Activated CD8-positive, alpha-beta memory T cell treated with anti-CD3 and anti-CD28 coated beads, Interleukin-2, amount 50 U/mL, for 1 hour (primary cell): ENCODE results near the gene MANF.
"Not testable (repeated sequence)": the region's sequence is repeated elsewhere in the genome, so short reads cannot be mapped to it uniquely, and the experiment has no call there.

Experiments
- DNase-seq: peaks from one replicate; pipeline ENCODE4 v3.0.0-alpha.2; 2020; ENCODE audit errors: extremely low read depth

MANF gene

DNA sequence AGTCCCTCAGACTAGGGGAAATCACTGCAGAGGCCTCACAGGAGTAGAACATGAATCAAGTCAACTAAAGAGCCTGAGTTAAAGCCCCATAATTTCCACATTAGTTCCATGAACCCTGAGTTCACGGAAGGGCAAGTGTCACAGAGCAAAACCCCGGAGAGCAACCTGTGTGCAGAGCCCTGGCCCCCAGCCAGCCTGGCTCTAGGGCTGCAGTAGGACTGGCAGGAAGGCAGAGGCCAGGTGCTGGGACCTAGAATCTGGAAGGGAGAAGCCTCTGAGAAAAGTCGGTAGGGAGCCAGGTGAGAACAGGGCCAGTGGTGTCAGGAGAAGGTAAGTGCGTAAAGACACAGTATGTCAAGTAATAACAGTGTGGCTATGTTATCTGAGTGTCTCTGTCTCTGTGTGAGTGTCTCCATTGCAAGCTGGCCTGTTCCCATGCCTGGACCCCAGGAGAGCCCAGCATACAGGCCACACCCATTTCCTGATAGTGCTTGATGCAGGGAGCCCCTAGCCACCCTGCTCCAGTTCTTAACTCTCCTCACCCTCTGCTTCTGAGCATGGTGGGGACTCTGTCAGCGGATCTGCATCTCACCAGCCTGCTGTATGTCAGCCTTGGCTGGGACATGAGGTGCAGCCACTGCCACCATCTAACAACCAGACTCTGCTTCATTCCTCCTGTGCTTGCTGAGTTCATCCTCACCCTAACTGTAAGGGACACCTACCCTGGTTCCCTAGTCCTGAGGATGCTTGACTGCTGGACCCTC, 11.3 kb upstream of the MANF start:
- DNase-seq = no peak

DNA sequence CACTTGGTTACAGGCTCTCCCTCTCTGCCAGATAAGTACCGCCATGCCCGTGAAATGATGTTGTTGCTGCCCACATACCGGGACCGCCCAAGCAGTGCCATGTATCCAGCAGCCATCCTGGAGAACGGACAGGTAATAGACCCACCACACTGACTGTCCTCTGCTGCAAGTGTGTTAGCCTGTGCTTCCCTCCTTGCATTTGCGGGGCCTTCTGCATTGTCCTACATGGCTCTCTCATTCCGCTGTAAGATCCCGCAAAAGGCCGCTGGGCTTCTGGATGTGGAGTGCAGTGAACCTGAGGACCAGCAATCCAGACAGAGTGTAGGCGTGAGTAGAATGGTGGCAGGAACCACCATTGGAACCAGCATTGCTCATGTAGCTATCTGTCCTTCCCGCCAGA, 10.6 kb upstream of the MANF start:
- no peak for DNase-seq

DNA sequence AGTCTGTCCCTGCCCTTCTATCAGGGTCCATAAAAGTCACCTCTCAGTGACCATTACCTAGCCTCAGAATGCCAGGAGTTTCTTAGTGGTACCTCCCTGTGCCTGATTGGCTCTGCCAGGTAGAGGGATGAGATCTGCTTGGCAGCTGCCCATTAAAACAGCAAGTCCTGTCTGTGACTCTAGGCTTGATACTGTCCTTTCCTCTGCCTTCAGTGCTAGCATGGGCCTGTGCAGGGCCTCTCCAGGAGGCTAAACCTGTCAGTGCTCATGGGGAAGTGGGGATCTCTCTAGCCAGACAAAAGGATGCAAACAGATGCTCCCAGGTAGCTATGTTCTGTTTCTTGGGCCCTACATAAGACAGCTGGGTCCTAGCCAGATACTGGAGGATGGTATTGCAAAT, 10.0 kb upstream of the MANF start:
- DNase-seq = no peak

DNA sequence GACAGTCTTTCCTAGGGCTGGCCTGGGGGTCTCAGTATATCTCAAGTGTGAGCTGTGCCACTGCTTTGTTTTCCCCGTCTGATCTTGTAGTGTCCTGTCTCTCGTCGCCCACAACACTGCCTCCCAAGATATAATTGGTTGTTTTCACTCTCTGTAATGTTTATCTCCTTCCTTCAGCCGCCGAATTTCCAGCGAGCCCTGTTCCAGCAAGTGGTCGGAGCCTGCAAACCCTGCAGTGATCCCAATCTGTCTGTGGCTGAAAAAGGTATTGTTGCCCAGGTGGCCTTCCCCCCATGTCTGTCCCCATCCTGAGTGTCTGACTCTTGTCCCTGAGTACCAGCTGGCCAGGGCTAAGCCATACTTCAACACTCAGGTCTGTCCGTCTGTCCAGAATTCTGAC, 9.5 kb upstream of the MANF start:
- DNase-seq = no peak

DNA sequence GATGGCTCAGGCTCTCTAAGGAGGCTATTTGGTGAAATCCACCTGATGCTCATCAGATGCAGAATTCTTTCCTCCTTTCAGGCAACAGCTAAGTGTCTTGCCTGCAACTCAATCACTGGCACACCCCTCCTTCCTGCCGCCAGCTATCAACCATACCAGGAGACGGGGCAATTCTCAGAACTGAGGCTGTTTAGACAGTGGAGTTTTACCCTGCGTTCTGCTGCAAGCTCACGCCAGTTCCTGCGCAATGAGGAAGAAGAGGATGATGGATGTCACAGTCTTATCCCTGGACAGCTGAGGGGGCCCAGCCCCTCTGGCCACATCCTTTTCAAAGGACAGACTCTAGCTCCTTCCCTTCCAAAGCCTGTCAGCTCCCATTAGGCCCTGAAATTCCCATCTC, 7.0 kb upstream of the MANF start:
- DNase-seq = no peak

DNA sequence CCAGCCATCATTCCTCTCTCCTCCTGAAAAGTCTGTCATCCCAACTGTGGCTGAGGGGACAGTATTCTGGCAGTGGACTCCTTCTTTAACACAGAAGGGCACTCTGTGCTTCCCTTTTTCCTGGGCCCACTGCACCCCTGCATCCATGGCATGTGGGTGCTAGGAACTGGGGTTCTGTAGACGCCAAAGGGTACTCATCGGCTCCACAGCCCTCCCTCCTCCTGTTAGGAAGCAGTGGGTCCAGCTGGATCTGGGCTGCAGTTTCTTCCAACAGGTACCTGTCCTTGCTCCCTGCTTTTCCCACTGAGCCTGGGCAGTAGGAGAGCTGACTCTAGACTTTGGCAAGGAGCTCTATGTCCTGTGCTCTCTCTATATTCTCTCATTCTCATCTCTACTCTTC, 6.4 kb upstream of the MANF start:
- no peak for DNase-seq

DNA sequence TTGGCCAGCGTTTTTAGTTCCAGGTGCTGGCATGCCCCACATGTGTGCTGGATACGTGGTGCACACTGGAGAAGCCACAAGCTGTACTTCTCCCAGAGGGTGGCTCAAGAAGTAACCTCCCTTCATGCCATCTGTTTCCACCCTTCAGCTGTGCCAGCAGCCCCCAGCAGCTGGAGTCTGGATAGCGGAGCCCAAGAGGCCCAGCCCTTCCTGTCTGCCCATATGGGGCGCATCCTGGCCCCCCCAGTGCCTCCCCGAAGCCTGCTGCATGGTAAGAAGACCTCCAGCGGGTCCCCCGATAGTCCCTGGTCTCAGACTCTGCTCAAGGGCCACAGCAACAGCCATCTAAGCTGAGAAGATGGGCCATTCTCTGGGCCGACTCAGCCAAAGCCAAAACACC, 5.8 kb upstream of the MANF start:
- DNase-seq = no peak

DNA sequence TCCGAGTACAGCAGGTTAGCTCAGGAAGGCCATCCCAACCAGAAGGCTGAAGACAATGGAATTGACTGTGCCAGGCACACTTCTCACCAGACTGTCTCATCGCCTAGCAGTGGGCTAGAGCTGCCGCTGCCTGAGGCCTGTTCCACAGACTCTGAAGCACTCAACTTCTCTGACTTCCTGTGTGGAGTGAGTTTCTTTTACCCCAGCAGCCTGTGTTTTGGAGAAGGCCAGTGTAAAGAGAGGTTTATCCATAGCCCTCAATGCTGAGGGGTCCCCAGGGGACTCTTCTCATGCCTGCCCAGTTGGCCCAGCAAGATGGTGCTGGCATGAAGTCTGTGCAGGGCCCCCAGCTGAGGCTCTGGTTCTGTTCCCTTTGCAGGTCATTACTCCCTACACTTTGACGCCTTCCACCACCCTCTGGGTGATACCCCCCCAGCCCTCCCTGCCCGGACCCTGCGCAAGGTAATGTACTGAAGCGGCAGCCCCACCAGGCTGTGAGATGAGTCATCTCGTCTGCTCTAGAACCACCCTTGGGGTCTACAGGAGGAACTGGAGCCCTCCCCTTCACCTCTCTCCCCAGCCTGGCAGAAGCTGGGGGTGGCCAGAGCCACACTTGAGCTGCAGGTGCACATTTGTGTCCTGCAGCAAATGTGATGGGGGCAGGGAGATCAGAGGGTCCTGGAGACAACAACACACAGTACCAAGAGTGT, 5.2 kb upstream of the MANF start:
- DNase-seq = no peak

DNA sequence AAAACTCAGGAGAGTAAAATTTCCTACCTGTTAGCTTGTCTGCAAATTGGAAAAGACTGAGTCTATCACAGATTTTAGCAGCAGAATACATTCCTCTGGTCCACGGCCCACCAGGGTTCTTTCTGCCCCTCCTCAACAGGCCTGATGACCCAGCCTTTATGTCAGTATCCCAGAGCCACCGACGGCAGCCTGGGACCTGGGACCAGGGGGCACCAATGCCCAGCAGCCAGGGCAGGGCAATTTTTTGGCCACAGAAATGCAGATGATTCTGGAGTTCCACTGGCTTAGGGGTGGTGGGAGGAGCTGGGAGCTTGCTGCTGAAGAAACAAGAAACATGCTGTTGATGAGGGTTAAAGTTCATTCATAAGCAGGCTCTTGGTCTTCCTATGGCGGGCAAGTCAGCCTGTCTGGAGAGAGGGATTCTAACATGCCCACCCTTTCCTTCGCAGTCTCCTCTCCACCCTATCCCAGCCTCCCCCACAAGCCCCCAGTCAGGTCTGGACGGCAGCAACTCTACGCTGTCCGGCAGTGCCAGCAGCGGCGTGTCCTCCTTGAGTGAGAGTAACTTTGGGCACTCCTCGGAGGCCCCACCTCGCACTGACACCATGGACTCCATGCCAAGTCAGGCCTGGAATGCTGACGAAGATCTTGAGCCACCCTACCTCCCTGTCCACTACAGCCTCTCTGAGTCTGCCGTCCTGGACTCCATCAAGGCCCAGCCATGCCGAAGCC, 4.3 kb upstream of the MANF start:
- no peak for DNase-seq

DNA sequence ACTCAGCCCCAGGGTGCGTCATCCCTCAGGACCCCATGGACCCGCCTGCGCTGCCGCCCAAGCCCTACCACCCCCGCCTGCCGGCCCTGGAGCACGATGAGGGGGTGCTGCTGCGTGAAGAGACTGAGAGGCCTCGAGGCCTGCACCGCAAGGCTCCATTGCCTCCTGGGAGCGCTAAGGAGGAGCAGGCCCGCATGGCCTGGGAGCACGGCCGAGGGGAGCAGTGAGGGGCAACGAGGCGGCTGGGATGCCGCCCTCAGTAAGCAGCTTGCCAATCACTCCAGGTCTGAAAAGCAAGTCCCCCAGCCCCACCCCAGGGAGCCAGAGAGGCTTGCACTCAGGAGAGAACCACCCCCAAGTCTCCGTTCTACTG, 3.8 kb upstream of the MANF start:
- DNase-seq = no peak

DNA sequence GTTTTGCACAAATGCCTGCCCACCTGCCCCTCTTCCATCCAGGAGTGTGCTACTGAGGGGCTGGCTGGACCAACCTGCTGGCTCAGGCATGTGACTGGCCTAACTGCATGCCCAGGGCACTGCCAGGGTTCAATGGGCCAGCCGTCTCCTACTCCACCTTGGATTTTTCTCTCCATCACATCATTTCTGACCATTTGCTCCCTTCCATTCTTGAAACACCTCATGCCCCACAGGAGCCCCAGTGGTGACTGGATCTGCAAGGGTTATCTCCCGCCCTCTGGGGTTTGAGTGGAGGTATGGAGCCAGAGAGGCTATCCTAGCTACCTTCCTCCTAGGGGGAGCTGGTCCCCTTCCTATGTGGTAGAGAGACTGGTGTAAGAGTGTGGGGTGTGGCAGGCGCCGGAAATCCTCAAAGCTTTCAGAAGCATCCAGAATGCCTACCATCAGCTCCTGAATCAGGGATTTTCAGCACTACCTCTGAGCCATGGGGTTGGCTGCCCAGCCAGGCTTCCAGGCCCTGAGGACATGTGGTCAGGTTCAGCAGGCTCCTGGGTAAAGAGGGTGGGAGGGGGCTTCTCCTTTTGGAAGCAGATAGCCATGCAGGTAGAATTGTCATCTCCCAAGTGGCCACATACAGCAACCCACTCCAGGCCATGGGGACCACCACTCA, 2.9 kb upstream of the MANF start:
- DNase-seq = no peak

DNA sequence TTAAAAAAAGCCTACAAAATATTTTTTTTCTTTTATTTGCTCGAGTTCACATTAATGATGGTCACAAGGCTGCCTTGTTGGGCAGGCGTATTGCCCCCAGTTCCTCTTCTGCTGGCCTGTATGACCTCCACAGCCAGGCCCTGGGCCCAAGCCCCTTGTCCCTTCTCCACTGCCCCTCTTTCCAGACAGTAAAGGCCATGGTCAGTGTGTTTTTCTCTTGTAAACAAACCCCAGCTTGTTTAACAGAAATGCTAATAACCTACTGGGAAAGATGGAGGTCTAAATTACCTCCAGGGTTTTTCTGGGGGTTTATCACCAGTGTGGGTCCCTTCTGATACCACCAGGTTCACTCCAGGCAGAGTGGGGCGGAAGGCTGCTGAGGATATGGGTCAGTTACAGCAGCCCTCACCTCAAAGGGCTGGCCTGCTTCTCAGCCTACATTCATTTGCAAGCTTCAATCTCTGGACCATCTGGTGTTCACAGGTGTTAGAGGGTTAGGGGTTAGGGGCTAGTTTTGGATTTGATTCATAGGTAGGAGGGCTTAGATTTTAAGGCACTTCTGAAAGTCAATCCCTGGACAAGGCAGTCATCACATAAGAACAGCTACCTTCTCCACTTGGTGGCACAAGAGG, 2.0 kb upstream of the MANF start:
- no peak for DNase-seq

DNA sequence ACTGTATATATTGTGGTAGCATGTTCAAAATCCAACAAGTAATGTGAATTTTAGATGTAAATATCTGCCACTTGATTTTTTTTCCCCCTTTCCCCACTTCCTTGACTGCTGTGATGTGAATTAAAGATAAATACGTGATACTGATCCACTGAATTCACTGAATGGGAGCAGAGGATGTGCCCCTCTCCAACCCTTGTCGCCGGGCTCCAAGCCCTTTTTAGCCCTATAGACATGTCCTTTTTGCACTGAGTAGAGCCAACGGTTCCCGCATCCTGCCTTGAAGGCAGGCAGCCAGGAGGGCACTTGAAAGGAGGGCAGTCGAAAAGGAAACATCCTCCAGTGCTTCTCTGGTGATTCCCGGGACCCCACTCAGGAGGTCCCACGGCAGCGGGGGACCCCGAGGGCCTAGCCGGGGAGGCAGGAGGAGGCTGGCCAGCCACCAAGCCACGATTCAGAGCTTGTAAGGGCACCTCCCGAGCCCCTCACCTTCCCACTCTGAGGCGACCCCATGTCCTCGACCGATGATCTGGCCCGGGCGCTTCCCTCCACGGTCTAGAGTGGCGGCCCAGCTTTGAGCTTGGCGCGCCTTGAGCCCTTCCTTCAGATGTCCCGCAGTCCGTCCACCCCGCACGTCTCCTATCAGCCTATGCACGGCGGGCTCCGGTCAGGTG, 901 bp upstream of the MANF start:
- no peak for DNase-seq

DNA sequence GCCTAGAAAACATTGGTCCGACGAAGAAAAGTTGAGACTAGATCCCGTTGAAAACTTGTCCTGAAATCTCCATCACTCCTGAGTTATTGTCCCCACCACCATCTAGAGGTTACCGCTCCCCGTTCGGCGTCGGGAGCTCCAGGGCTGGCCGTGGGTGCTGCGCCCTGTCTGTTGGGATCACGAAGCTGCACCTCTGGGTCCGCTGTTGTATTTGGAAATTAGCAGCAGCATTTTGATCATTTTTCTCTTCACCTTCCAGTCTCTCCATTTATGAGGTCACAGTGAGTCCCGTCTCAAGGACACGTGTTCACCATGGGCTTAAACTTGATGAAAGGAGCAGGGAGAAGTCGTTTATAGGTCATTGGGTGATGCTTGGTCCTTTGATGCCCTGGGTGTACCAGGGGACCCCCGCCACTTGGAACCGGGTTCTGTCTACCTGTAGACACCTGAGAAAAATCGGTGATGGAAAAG, 565 bp downstream of the MANF start:
- DNase-seq = no peak

DNA sequence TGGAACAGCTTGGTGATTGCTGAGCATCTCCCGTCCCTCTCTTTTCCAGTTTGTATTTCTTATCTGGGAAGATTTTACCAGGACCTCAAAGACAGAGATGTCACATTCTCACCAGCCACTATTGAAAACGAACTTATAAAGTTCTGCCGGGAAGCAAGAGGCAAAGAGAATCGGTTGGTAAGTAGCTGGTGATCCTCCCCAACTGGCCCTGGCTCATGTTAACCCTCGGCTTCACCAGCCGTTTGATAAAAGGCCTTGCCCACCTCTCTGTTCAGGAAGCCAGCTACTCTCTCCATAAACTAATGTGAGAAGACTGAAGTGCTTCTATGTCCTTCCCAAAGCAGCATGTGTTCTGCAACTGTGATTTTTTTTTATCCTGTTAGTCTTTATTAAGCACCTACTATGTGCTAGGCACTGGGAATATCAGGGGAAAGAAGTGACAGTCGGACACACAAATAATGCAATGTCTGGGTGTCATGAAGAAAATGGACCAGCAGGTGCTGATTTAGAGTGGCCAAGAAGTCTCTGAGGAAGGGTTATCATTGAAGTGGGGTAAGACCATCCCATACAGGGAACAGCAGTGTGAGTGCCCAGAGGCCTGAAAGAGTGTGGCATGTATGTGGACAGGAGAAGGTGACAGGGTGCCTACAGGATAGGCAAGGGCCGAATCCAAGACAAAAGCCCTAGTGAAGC, 1.2 kb downstream of the MANF start:
- no peak for DNase-seq

DNA sequence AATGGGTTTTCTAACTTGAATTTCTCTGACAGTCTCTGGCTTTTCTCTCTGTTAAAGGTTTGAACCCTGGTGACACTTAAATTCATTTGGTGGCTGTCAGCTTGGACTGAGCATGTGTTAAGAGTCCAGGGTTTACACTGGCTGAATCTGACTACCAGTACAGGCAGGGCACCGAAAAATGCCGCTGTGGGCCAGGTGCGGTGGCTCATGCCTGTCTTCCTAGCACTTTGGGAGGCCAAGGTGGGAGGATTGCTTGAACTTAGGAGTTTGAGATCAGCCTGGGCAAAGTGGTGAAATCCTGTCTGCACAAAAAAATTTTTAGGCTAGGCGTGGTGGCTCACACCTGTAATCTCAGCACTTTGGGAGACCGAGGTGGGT, 1.8 kb downstream of the MANF start:
- DNase-seq = no peak

DNA sequence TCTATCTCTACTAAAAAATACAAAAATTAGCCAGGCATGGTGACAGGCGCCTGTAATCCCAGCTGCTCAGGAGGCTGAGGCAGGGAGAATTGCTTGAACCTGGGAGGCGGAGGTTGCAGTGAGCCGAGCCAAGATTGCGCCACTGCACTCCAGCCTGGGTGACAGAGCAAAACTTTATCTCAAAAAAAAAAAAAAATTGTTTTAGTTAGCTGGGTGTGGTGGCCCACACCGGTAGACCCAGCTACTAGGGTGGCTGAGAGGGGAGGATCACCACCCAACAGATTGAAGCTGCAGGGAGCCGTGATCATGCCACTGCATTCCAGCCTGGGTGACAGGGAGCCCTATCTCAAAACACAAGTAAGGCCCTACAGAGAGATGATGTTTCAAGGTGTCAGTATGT, 2.2 kb downstream of the MANF start:
- not testable (repeated sequence) for DNase-seq

DNA sequence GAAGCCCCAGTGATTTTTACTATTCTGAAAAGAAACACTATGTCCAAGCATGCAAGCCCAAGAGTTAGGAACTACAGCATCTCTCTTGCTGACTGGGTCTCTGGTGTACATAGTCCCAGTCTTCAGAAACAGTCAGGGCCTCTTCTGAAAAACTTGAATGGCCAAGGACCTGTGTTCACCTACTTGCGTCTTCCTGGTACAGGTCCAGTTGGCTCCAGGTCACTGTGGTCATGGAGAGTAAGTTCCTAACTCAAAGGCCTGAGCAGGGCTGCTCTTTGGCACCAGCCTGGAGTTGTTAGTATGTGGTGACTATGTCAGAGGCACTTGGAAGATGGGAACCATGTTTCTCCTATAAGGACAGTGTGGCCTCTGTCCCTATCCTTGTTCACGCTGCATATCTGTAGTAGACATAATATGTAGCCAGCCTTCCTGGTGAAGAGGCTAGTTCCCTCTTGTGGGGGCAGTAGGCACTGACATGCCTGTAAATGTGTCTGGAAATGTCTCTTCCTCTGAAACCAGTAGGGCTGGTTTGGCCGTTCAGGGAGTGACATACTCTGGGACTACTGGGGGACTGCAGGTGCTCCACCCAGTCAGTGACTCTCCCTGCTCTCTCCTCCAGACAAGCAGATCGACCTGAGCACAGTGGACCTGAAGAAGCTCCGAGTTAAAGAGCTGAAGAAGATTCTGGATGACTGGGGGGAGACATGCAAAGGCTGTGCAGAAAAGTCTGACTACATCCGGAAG, 3.4 kb downstream of the MANF start:
- no peak for DNase-seq

DNA sequence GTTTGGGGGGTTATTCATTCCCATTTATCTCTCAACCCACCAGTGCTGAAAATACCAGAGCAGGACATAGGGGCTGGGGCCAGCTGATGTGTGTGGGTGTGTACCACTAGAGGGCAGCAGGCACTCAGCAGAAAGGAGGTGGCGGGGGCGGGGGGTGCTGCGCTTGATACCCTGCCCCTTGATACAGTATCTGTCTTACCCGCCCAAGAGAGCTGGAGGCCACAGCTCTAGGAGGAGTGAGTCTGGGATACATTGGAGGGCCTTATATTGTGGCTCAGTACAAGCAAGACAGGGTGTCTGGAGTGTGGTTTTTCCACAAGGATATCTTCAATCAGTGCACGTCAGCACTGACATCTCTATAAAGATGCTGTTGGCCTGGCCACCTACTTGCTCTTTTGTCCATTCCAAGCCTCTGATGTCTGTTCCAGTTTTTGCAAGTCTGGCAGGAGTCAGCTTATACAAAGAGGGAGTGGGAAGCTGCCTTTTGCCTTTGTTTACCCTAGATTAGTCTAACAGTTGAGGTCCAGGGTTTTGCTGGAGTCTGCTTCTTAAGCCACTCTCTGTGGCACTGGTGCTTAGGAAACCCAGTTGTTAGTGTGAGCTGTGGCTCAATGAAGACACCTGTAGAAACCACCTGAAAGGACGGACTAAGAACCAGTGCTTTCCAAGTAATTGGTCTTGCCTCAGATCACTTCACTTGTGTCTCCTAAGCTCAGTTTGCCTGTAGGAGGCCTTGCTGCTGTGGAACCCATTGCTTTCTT, 4.5 kb downstream of the MANF start:
- DNase-seq = no peak
